ENCODE measurements around the gene GNAI2. TPM values are rescaled to one million over a fixed set of nuclear protein-coding genes. Genes with fewer than 3 reads are reported as not detected.

GNAI2 gene
- polyA plus RNA-seq, 1 donor (not counting 4 experiments of a cell fraction or from before 2014, with no cell fraction given) = 268 TPM

GRCh38 chr3:50288387-50289007 lies 52.5 kb downstream of the GNAI2 start:
- Histone ChIP-seq H3K36me3 (ENCODE audit: control insufficient read depth in 2 of 2, extremely low read depth in 1 of 2, insufficient read depth in 2 of 2, low read length in 2 of 2) (peaks cover 42% of the 10 kb centered on the region in 2 experiments), H3K9ac (ENCODE audit: control insufficient read depth, extremely low read depth, insufficient read depth, low read length) (no peak overlapping the region)

GRCh38 chr3:50289130-50289529 lies 53.1 kb downstream of the GNAI2 start:
- no peak overlapping the region for H2AFZ ChIP-seq (ENCODE audit: control insufficient read depth, low read length)
- no peaks in the 10 kb centered on the region for H4K20me1 ChIP-seq (ENCODE audit: control insufficient read depth, extremely low read depth, insufficient read depth, low read length)
- H3K4me3 ChIP-seq (ENCODE audit: control insufficient read depth in 2 of 3, extremely low read depth in 1 of 3, insufficient read depth in 2 of 3, low read depth in 1 of 3, low read length in 3 of 3) = no peak overlapping the region
- no peak overlapping the region for H3K4me2 ChIP-seq (ENCODE audit: control insufficient read depth, extremely low read depth, insufficient read depth, low read depth, low read length)
- H3K36me3 ChIP-seq (ENCODE audit: control insufficient read depth in 2 of 2, extremely low read depth in 1 of 2, insufficient read depth in 2 of 2, low read length in 2 of 2) = peaks cover 42% of the 10 kb centered on the region in 2 experiments
- TF ChIP-seq CTCF (optimal IDR thresholded peaks at IDR 0.05 in 1 of 3, IDR thresholded peaks at IDR 0.05 in 1 of 3, conservative IDR thresholded peaks at IDR 0.05 in 1 of 3; ENCODE audit: extremely low read depth in 1 of 3, insufficient read depth in 2 of 3, low read length in 3 of 3) (no peak), EZH2 (IDR thresholded peaks at IDR 0.05; ENCODE audit: low read length) (no peak)
- DNase-seq (ENCODE audit: low read depth, low spot score) (no peak), FAIRE-seq (no peak)
- no peak overlapping the region for H3K27ac ChIP-seq (ENCODE audit: control insufficient read depth, insufficient read depth, low read length)
- no peak overlapping the region for H3K9ac ChIP-seq (ENCODE audit: control insufficient read depth, extremely low read depth, insufficient read depth, low read length)
- peaks cover 29% of the 10 kb centered on the region for H3K79me2 ChIP-seq (ENCODE audit: control insufficient read depth, insufficient read depth, low read length)
- peaks cover 12% of the 10 kb centered on the region for H3K4me1 ChIP-seq (ENCODE audit: control insufficient read depth, extremely low read depth, insufficient read depth, low read length)
- dilution Hi-C loops (cut with MboI; ENCODE audit: extremely low pct_ligation_motif_present, low sequenced_read_pairs) = no loop called here
- no peaks in the 10 kb centered on the region for H3K9me1 ChIP-seq (ENCODE audit: control insufficient read depth, extremely low read depth, insufficient read depth, low read length)
- H3K27me3 ChIP-seq (ENCODE audit: control insufficient read depth, extremely low read depth, insufficient read depth, low read length) = no peaks in the 10 kb centered on the region
- no peaks in the 10 kb centered on the region for H3K9me3 ChIP-seq (ENCODE audit: control insufficient read depth, low read depth, low read length)

More at GRCh38 chr3:50288387-50289007, 52.5 kb downstream of the GNAI2 start:
- DNase-seq (ENCODE audit: low read depth, low spot score) (no peak), FAIRE-seq (no peak)
- no peak overlapping the region for H3K4me3 ChIP-seq (ENCODE audit: control insufficient read depth in 2 of 3, extremely low read depth in 1 of 3, insufficient read depth in 2 of 3, low read depth in 1 of 3, low read length in 3 of 3)
- H3K27me3 ChIP-seq (ENCODE audit: control insufficient read depth, extremely low read depth, insufficient read depth, low read length) = no peaks in the 10 kb centered on the region
- no peak overlapping the region for H2AFZ ChIP-seq (ENCODE audit: control insufficient read depth, low read length)
- H3K4me2 ChIP-seq (ENCODE audit: control insufficient read depth, extremely low read depth, insufficient read depth, low read depth, low read length) = no peak overlapping the region
- no peaks in the 10 kb centered on the region for H3K9me3 ChIP-seq (ENCODE audit: control insufficient read depth, low read depth, low read length)
- TF ChIP-seq EZH2 (IDR thresholded peaks at IDR 0.05; ENCODE audit: low read length) = no peak
- TF ChIP-seq CTCF (optimal IDR thresholded peaks at IDR 0.05 in 1 of 3, IDR thresholded peaks at IDR 0.05 in 1 of 3, conservative IDR thresholded peaks at IDR 0.05 in 1 of 3; ENCODE audit: extremely low read depth in 1 of 3, insufficient read depth in 2 of 3, low read length in 3 of 3) = no peak
- H3K9me1 ChIP-seq (ENCODE audit: control insufficient read depth, extremely low read depth, insufficient read depth, low read length) = no peaks in the 10 kb centered on the region
- dilution Hi-C loops (cut with MboI; ENCODE audit: extremely low pct_ligation_motif_present, low sequenced_read_pairs) = no loop called here
- H4K20me1 ChIP-seq (ENCODE audit: control insufficient read depth, extremely low read depth, insufficient read depth, low read length) = no peaks in the 10 kb centered on the region
- H3K79me2 ChIP-seq (ENCODE audit: control insufficient read depth, insufficient read depth, low read length) = peaks cover 29% of the 10 kb centered on the region
- H3K27ac ChIP-seq (ENCODE audit: control insufficient read depth, insufficient read depth, low read length) = no peak overlapping the region
- peaks cover 12% of the 10 kb centered on the region for H3K4me1 ChIP-seq (ENCODE audit: control insufficient read depth, extremely low read depth, insufficient read depth, low read length)
